Ecto neural progenitor cell (in vitro differentiated cells): Measurements from ENCODE around the gene DHRS9.
"Not testable (repeated sequence)": the region's sequence is repeated elsewhere in the genome, so short reads cannot be mapped to it uniquely, and the experiment has no call there.

ENCODE experiments used
- DNase-seq: peaks from one replicate; pipeline ENCODE4 v3.0.0-alpha.2; 2018; ENCODE audit warnings: low spot score

DHRS9 gene

DNA sequence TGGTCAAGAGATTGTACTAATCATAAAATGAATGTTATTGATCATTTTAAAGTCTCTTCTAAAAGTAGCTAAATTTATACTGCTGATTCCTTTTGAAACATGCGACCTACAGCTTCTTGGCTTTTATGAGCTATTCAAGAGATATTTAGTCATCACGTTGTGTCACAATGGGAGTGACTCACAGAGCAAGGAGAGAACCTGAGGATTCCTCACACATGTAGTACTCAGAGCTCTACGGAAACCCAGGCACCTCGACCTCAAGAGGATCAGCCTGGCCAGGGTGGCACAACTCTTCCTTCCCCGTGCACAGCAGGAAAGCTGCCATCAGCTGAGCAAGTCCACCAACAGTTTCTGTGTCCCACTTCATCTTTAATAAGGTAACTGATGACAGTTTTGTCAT, at the start of gene DHRS9:
Gene DHRS9 (plus strand): TSS at position 223 of the 400 bp plus-strand sequence. CDS start 12,019 bp downstream, outside the sequence.
- no peak for DNase-seq

DNA sequence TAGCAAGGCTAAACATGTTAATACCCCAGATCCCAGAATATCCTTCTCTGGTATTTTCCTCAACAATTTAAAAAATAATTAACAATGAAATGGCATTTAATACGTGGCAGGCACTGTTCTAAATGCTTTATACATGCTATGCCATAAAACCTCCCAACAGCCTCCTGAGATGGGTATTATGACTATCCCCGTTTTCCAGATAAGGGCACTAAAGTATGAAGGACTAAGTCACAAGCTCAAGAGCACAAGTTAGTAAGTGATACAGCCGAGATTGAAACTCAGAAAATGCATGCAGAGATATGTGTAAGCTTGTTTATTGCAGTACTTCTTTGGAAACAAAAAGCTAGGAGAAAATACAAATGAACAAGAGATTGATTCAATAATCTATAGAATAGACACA, 46.2 kb upstream of the DHRS9 start:
- no peak for DNase-seq

DNA sequence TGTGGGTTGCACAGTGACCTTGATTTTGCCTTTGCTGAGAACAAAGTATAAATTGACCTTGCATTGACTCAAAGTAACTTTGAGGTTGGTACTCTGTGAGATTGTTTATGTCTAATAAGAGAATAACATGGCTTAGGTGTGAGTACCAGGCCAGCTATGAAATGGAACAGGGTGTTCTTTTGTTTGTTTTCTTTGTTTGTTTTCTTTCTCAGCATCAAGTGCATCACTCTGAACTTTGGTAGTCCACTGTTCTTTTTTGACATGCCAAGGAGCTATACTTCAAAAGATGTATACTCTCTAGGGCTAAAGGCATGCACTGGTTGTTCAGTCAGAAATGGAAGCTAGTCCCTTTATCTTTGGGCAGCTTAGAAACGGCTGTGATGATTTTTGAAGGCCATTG, 43.3 kb upstream of the DHRS9 start:
- no peak for DNase-seq

DNA sequence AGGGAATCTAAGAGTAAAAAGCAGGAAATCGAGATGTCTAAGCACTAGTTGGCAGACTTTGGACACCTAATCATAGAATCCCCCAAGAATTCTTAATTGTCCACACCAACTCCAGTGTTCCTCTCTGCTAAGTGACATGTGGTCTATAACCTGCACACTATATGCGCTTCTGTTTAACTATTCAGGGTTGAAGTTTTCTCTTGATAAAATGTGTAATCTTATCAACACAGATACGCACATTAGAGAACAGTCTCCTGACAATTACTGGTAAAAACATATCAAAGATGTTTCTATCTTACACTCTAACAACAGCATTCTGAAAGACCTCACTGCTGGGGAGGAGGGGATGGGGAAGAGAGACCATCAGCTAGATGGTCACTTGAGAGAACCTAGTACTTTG, 42.1 kb upstream of the DHRS9 start:
- DNase-seq, result no peak

DNA sequence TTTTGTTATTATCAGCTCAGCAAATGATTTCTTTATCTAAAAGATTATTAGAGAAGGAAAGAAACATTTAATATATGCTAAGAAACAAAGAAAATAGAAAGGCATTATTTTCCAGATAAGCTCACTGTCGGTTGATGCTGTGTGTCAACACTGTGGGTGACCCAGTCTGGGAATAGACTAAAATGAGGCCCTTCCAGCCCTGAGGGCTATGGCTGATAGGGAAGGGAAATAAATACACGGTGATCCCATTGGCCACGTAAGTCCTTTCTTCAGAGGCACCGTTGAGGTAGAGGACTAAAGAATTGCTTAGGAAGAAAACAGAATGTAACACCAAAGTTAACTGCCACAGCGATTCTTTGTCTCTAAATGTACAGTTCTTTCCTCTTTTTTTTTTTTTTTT, 40.0 kb upstream of the DHRS9 start:
- no peak for DNase-seq

DNA sequence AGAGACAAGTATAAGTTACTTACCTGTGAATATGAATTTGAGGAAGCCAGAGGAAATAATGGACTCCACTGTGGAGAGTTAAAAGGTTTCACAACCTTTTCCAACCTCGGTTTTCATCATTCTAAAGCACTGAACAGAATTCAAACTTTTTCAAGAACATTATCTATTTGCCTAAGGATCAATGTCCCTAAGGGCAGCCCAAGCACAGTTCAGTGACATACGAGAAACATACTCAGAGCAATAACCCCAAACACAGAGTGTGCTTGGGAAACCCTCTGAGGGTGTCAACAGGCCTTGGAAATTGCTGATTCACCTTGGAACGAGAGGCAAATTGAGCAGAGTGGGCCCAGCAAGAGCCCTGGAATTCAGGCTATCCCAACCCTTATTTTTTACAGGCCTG, 38.2 kb upstream of the DHRS9 start, which contains the start of gene ABCB11:
Gene ABCB11 (minus strand): TSS at position 123 of the 400 bp plus-strand sequence. CDS start 13,199 bp downstream, outside the sequence.
- DNase-seq, result no peak

DNA sequence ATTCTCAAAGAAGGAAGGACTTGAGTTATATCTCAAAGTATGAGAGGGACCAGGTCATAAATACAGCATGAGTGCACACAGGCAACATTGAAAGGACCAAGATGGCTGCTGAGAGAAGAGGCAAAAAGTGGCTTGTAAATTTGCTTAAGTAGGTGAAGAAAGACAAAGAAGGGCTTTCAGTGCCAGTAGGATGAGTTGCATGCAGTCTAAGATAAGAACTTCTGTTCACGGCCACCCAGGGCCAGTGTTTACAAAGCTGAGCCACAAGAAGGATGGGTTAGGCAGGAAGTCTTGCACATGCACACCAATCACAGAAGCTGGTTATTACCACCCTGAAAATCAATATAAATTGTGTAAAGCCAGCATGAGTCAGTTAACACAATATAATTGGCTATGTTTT, 35.1 kb upstream of the DHRS9 start:
- DNase-seq, result no peak

DNA sequence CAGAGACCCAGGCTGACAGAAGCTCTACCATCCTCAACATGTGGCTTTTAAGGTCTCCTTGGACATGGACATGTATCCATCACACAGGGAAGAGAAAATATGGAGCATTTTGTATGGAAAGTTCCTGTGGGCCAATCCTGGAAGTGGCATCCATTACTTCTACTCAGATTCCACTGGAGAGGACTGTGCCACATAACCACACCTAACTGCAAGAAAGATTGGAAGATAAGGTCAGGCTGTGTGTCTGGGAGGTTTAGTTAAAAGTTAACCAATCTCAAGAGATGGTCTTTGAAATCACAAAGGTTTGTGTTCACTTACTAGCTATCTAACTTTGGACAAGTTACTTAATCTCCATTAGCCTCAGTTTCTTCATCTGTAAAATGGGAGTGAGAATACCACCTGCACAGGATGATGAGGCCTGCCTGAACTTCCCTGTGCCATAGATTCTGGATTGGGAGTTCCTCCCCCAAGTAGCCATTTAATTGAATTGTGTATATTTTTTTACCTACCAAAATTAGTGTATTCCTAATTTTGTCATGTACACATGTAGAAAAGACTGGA, 34.3 kb upstream of the DHRS9 start:
- DNase-seq, result no peak

DNA sequence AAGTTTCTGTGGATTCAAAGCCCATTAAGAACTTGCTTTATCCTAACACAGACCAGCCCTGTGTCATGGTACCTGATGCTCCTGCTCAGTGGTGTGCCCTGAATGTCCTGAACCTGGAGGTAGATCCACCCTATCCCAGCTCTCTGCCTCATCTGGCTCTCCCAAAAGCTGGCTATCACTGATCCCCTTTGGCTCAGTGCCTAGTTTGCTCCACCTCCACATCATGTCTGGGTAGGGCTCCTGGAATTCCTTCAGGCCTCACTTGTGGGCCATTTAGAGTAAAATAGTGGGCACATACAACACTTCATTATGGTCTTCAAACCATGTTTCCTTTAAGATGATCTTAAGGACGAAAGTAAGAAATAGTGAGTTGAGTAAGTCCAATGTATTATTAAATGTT, 33.5 kb upstream of the DHRS9 start:
- DNase-seq, result no peak

DNA sequence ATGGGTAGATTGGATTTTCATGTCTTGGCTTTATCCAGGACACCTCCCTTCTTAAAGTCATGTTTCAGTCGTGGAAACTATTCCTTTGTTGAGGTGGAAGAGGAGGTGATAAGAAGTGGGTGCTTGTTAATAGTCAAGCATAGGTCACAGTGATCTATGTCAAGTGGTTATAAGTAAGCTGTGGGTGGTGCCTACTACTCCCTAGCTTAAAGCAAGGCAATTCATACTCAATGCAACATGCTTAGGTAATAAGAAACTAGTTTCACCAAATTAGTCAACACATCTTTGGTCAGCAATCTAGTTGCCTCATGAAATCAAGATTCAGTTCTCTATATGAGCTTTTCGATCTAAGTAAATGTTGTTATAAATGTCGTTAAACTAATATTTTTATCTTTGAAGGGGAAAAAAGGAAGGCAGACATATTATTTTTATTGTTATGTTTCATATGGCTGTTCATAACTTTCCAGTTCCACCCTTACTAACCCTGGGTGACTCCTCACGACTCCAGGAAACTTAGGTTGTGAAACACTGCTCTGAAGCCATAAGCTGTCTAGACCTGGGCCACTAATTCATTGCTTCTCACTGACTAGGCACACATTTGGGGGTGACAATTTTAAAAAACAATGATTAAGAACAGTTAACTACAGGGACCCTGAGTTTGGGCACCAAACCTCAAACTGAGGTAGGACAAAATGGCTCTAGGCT, 32.5 kb upstream of the DHRS9 start:
- no peak for DNase-seq

DNA sequence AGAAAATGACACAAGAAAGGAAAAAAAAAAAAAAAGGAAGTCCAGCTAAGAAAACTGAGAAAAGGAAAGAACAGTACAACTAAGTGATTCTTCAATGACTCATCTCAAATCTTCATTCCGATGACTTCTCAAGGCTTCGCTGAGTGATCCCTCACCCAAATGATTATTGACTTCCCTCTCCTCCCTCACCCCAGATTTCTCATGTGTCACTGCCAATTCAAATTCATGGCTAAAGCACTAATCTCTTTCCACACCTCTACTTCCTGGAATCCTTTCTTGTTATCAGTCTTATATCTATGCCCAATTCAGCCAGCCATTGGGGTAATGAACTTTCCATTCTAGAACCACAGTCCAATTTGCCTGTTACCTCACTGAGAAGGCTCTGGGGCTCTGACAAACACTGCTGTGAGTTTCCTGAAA, 31.0 kb upstream of the DHRS9 start:
- DNase-seq, result no peak

DNA sequence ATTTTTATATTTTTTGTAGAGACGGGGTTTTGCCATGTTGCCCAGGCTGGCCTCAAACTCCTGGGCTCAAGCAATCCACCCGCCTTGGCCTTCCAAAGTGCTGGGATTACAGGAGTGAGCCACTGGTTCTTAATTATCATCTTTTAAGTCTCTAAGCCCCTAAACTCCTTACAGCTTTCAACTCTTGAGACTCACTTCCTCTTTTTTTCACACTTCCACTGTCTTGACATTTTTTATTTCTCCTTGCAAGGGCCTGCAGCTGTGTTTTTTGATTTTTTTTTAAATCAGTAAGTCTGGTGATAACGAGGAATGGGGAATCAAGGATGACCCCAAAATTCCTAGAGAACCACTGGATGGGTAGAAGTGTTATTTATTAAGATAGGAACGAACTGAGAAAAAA, 29.7 kb upstream of the DHRS9 start:
- DNase-seq, result no peak

DNA sequence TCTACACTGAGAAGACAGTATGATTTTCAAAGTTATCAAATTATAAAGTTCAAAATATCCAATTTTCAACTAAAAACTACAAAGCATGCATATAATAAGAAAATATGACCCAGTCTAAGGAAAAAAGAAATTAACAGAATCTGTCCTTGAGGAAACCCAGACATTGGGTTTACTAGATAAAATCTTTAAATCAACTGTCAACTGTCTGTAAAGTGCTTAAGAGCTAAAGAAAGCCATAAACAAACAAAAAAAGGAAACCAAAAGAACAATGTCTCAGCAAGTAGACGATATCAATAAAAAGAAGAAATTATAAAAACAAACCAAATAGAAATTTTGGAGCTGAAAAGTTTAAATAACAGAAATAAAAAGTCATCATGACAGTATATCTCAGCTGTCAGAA, 27.8 kb upstream of the DHRS9 start:
- no peak for DNase-seq

DNA sequence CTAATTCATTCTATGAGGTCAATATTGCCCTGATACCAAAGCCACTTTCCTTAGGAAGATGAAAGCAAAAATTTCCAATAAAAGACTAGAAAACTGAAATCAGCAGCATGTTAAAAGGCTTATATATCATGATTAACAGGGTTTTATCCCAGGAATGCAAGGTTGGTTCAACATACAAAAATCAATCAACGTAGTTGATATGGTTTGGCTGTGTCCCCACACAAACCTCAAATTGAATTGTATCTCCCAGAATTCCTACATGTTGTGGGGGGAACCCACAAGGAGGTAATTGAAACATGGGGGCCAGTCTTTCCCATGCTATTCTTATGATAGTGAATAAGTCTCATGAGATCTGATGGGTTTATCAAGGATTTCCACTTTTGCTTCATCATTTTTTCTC, 26.5 kb upstream of the DHRS9 start:
- DNase-seq, result no peak

DNA sequence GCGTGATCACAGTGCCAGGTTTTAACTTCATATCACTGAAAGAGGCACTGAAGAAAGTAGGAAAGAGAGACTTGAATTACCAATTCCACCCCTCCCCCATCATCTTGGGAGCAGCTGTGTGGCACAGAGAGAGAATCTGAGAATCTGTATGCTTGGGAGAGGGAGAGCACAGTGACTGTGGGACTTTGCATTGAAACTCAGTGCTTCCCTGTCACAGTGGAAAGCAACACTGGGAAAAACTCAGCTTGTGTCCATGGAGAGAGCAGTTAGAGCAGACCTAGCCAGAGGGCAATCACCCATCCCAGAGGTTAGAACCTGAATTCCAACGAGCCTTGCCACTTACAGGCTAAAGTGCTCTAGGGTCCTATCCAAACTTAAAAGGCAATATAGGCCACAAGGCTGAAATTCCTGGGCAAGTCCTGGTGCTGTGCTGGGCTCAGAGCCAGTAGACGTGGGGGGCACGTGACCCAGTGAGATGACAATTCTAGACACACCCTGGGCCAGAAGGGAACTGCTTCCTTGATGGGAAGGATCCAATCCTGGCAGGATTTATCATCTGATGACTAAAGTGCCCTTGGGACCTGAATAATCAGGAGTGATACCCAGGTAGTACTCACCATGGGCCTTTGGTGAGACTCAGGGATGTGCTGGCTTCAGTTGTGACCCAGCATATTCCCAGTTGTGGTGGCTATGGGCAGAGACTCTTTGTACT, 22.8 kb upstream of the DHRS9 start:
- DNase-seq, result no peak

DNA sequence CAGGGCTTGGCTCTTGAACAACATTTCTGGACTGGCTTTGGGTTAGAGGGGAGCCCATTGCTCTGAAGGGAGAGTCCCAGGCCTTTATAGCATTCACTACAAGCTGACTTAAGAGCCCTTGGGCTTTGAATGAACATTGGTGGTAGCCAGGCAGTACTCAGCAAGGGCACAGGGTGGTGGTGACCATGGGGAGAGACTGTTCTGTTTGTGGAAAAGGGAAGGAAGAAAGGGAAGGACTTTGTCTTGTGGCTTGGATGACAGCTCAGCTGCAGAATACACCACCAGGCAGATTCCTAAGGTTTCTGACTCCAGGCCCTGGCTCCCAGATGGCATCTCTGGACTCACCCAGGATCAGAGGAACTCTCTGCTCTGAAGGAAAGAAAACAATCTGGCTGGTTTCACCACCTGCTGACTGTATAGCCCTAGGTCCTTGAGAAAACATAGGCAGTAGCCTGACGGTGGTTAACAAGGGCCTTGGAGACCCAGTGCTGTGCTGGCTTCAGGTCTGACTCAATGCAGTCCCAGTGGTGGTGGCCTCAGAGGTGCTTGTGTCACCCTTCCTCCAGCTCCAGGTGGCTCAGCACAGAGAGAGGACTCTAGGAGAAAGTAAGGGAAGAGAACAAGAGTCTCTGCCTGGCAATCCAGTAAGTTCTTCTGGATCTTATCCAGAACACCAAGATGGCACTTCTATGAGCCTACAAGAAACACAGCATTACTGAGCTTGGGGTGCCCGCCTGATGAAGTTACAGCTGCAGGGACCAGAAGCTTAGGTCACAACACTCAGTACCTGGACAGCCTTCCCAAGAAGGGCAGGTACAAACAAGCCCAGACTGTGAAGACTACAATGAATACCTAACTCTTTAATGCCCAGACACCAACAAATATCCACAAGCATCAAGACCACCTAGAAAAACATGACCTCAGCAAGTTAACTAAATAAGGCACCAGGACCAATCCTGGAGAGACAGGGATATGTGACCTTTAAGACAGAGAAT, 21.8 kb upstream of the DHRS9 start:
- DNase-seq, result no peak

DNA sequence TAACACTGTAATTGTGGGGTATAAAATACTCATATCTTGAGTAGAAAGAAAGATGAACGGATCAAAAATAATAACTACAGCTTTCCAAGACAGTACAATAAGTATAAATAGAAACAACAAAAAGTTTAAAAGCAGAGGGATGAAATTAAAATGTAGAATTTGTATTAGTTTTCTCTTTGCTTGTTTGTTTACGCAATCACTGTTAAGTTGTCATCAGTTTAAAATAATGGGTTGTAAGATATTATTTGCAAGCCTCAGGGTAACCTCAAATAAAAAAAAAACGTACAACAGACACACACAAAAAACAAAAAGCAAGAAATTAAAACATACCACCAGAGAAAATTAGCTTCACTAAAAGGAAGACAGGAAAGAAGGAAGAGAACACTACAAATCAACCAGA, 20.2 kb upstream of the DHRS9 start:
- no peak for DNase-seq

DNA sequence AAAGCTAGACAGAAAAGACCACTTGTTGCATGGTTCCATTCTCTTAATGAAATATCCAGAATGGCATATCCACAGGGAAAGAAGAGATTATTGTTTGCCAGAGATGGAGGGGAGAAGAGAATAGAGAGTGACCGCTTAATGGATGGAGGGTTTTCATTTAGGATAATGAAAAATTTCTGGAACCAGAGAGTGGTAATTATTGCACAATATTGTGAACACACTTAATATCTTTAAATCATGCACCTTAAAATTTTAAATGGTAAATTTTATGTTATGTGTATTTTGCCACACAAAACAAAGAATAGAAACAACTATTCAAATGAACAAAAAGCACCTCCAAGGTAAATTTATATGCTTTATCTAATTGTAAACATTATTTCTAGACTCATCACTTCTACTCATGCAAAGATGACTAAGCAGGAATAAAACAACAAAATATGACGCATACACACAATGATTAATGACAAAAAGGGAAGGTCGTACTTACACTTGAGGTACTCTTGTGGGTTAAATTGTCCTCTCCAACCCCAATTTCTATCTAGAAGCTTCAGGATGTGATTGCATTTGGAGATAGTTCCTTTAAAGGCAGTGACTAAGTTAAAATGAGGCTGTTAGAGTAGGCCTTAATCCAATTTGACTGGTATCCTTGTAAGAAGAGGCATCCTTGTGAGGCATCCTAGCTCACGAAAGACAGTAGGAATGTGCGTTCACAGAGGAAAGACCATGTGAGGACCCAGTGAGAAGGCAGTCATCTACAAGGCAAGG, 18.7 kb upstream of the DHRS9 start:
- no peak for DNase-seq

DNA sequence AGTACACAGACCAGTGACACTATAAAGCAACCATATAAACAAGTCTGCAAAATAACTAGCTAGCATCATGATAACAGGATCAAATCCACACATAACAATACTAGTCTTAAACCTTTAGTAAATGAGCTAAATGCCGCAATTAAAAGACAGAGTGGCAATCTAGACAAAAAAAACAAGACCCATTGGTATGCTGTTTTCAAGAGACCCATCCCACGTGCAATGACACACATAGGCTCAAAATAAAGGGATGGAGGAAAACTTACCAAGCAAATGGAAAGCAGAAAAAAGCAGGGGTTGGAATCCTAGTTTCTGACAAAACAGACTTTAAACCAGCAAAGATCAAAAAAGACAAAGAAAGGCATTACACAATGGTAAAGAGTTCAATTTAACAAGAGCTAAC, 14.8 kb upstream of the DHRS9 start:
- not testable (repeated sequence) for DNase-seq

DNA sequence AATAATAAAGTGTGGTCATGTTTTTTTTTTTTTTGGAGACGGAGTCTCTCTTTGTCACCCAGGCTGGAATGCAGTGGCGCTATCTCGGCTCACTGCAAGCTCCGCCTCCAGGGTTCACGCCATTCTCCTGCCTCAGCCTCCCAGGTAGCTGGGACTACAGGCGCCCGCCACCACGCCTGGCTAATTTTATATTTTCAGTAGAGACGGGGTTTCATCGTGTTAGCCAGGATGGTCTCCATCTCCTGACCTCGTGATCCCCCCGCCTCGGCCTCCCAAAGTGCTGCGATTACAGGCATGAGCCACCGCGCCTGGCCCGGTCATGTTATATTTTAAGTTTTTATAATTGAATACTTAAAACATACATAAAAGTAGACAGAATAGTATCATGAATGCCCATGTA, 5.2 kb upstream of the DHRS9 start:
- DNase-seq, result not testable (repeated sequence)

DNA sequence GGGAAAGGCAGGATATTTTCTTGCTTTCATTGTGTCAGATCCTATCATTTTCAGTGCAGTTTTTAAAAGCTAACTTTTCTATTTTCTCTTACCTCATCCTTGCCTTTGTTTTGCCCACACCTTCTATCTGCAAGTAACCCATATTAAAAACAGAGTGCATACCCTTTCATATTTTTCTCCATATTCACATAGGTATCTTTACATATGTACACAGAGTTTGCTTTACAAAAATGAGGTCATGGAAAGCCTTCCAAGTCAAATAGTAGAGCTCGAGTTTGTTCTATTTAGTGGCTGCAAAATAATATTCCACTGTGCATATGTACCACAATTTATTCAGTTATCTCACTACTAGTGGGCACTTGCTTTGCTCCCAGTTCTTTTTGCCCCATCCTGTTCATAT, 3.9 kb upstream of the DHRS9 start:
- no peak for DNase-seq
